Activated B cell treated with CpG ODN at 0.5 μM for 24 hours (primary cell): Measurements from ENCODE around the gene SASH1. TPM values are rescaled to one million over a fixed set of nuclear protein-coding genes. Genes with fewer than 3 reads are reported as not detected.

Experiments used
- ATAC-seq: fragments of 200-7000 bp; cut with Tn5 transposase; one replicate; pipeline ENCODE4 v1.10.0; 2021; ENCODE audit warnings: low read depth, mild to moderate bottlenecking, moderate library complexity
- CTCF ChIA-PET: fragments of 350-600 bp; sonication (Branson Sonifier 250); formaldehyde crosslinking; loops from one replicate; lab custom pipeline; 2021; ENCODE audit warnings: antibody characterized with exemption; lab: Charles Lee
- POLR2A ChIA-PET: fragments of 350-600 bp; sonication (Branson Sonifier 250); formaldehyde crosslinking; loops from one replicate; lab custom pipeline; 2021; ENCODE audit warnings: antibody characterized with exemption; lab: Charles Lee
- DNase-seq: peaks from one replicate; pipeline ENCODE4 v3.0.0; 2022
- H3K27ac Mint-ChIP-seq: one replicate; pipeline ENCODE4 v1.8.0; 2020; ENCODE audit warnings: mixed read lengths
- H3K27me3 Mint-ChIP-seq: one replicate; pipeline ENCODE4 v1.8.0; 2021; ENCODE audit warnings: mixed read lengths
- H3K36me3 Mint-ChIP-seq: one replicate; pipeline ENCODE4 v1.8.0; 2021; ENCODE audit warnings: low read depth, mixed read lengths
- H3K4me1 Mint-ChIP-seq: one replicate; pipeline ENCODE4 v1.8.0; 2021; ENCODE audit warnings: mixed read lengths
- H3K4me3 Mint-ChIP-seq: one replicate; pipeline ENCODE4 v1.8.0; 2020; ENCODE audit warnings: mild to moderate bottlenecking, mixed read lengths
- H3K9me3 Mint-ChIP-seq: one replicate; pipeline ENCODE4 v1.8.0; 2020; ENCODE audit warnings: mixed read lengths
- CTCF ChIP-seq: fragments of 200-600 bp; IDR thresholded peaks from one replicate; pipeline ENCODE4 v1.8.0; 2022; ENCODE audit warnings: antibody characterized with exemption, mild to moderate bottlenecking
- intact Hi-C: fragments of 100-400 bp; cut with micrococcal nuclease; formaldehyde crosslinking; loops from one replicate; pipeline ENCODE4 v1.15.1; 2024
- total RNA-seq: library from RNA; stranded (reverse); gene quantifications from 2 replicates; pipeline ENCODE4 v1.2.3, GENCODE V29; 2022

SASH1 gene
- total RNA-seq, 1 donor from 2014 or later, result 0.49 TPM

DNA sequence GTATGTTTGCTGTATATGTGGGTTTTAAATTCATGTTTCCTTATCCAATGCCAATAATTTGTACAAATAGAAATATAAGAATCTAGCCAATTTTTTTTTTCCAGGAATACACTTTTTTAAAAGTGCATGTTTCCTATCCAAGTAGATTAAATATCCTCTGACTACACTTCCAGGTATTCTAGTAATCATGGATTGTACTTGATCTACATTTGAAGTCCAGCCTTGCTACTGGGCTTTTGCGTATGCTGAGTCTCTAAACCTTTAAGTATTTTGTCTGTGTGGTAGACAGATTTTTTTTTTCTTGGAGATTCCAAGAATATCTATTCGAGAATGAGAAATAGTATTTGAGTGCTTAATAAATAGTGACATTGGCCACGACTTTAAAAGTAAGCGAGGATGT, 188.3 kb downstream of the SASH1 start:
- POLR2A ChIA-PET, result interaction anchor here (0.8 kb wide), 1 partner anchor 14 kb away, joined by 3 read pairs; no protein-coding TSS in a partner anchor

DNA sequence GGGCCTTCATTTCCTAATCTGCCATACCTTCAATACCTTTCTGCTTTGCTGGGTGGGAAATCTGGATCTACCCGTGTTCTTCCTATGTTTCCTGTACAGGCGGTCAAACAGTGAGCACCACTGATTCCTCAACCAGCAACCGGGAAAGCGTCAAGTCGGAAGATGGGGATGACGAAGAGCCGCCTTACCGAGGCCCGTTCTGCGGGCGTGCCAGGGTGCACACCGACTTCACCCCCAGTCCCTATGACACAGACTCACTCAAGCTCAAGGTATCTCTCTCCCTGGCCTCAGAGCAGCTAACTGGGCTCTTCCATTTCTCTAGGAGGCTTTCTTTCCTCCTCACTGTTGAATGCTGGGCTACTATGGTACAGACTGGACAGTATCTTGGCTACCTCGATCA, 190.1 kb downstream of the SASH1 start:
- H3K9me3 Mint-ChIP-seq, result no peaks in the 10 kb centered on the region
- no peak for DNase-seq
- ATAC-seq, result no peak
- no peak overlapping the region for H3K4me3 Mint-ChIP-seq
- no peak for TF ChIP-seq CTCF
- no peak overlapping the region for H3K27ac Mint-ChIP-seq
- CTCF ChIA-PET, result no interaction called here
- intact Hi-C loops, result no loop called here
- POLR2A ChIA-PET, result no interaction called here
- no peaks in the 10 kb centered on the region for H3K36me3 Mint-ChIP-seq
- H3K27me3 Mint-ChIP-seq, result no peaks in the 10 kb centered on the region
- peaks cover 7% of the 10 kb centered on the region for H3K4me1 Mint-ChIP-seq

More for the DNA sequence above, 188.3 kb downstream of the SASH1 start:
- Mint-ChIP-seq H3K36me3 (no peaks in the 10 kb centered on the region), H3K27ac (no peak overlapping the region), H3K4me1 (peaks cover 7% of the 10 kb centered on the region), H3K4me3 (no peak overlapping the region), H3K9me3 (no peaks in the 10 kb centered on the region), H3K27me3 (no peaks in the 10 kb centered on the region)
- intact Hi-C loops, result no loop called here
- CTCF ChIA-PET, result interaction anchor here (0.9 to 1.1 kb wide), 2 partner anchors 27 to 354 kb away, joined by 4 read pairs; no protein-coding TSS in a partner anchor
- no peak for DNase-seq
- TF ChIP-seq CTCF, result no peak
- no peak for ATAC-seq

GRCh38 chr6:148533309-148534107, 190.9 kb downstream of the SASH1 start:
- H3K4me3 Mint-ChIP-seq, result no peak overlapping the region
- no peak overlapping the region for H3K27ac Mint-ChIP-seq
- no peak for DNase-seq
- ATAC-seq, result no peak
- H3K36me3 Mint-ChIP-seq, result no peaks in the 10 kb centered on the region
- POLR2A ChIA-PET, result no interaction called here
- no peaks in the 10 kb centered on the region for H3K27me3 Mint-ChIP-seq
- intact Hi-C loops, result no loop called here
- no peaks in the 10 kb centered on the region for H3K9me3 Mint-ChIP-seq
- CTCF ChIA-PET, result no interaction called here
- H3K4me1 Mint-ChIP-seq, result peaks cover 7% of the 10 kb centered on the region
- no peak for TF ChIP-seq CTCF

DNA sequence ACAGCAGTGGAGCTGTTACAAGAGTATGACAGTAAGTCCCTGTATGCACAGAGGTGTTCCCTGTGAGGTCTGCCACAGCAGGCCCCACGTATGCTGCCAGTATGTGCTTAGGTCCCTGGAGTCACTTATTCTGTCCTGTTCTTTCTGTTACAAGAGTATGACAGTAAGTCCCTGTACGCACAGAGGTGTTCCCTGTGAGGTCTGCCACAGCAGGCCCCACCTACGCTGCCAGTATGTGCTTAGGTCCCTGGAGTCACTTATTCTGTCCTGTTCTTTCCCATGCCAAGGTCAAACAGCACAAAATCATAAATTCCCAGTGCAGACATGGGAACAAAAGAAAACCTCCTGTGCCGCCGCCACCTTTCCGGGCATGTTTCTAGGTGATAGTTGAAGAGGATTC, 192.2 kb downstream of the SASH1 start:
- Mint-ChIP-seq H3K36me3 (no peaks in the 10 kb centered on the region), H3K4me1 (peaks cover 7% of the 10 kb centered on the region), H3K9me3 (no peaks in the 10 kb centered on the region), H3K27me3 (peaks cover 3% of the 10 kb centered on the region), H3K4me3 (no peak overlapping the region), H3K27ac (no peak overlapping the region)
- no peak for TF ChIP-seq CTCF
- no peak for DNase-seq
- ATAC-seq, result no peak
- intact Hi-C loops, result no loop called here
- CTCF ChIA-PET, result no interaction called here
- POLR2A ChIA-PET, result interaction anchor here (0.6 kb wide), 1 partner anchor 39 kb away, joined by 4 read pairs; no protein-coding TSS in a partner anchor

GRCh38 chr6:148535381-148535780, 192.7 kb downstream of the SASH1 start:
- Mint-ChIP-seq H3K36me3 (no peaks in the 10 kb centered on the region), H3K9me3 (no peaks in the 10 kb centered on the region), H3K4me1 (peaks cover 6% of the 10 kb centered on the region), H3K27me3 (peaks cover 3% of the 10 kb centered on the region), H3K4me3 (no peak overlapping the region), H3K27ac (no peak overlapping the region)
- ATAC-seq (no peak), DNase-seq (no peak)
- CTCF ChIA-PET, result interaction anchor here (0.6 kb wide), 1 partner anchor 349 kb away, joined by 3 read pairs; no protein-coding TSS in a partner anchor
- TF ChIP-seq CTCF, result no peak
- intact Hi-C loops, result no loop called here
- POLR2A ChIA-PET, result no interaction called here
